Kidney epithelial cell (primary cell): Measurements from ENCODE around the gene BCR. TPM values are rescaled to one million over a fixed set of nuclear protein-coding genes. Genes with fewer than 3 reads are reported as not detected.

ENCODE experiments used
- DNase-seq: peaks from one replicate; pipeline ENCODE4 v3.0.0-alpha.2; 2010; ENCODE audit warnings: low read depth
- H3K27me3 ChIP-seq: 2 replicates; pipeline ENCODE4 v1.6.0; 2011; ENCODE audit warnings: low read length; ENCODE audit not compliant: control insufficient read depth, insufficient read depth
- H3K36me3 ChIP-seq: 2 replicates; pipeline ENCODE4 v1.5.1; 2011; ENCODE audit warnings: low read length; ENCODE audit not compliant: control insufficient read depth, insufficient read depth
- H3K4me3 ChIP-seq: 2 replicates; pipeline ENCODE4 v1.5.1; 2011; ENCODE audit warnings: low read depth, mild to moderate bottlenecking, control low read depth, low read length
- total RNA-seq: library from RNA; depleted of rRNA; stranded (reverse); fragments of >200 nt; gene quantifications from 2 replicates; pipeline ENCODE4 v1.2.3, GENCODE V29; 2015
- TF ChIP-seq, protein P1 (sequence below): IDR thresholded peaks from 2 replicates; pipeline ENCODE4 v1.5.1; 2011; ENCODE audit warnings: mild to moderate bottlenecking, moderate library complexity, low read length, control low read depth, inconsistent platforms; ENCODE audit not compliant: insufficient read depth, poor library complexity, severe bottlenecking

Gene BCR
- total RNA-seq, 1 donor from 2014 or later, result 42.5 TPM

DNA sequence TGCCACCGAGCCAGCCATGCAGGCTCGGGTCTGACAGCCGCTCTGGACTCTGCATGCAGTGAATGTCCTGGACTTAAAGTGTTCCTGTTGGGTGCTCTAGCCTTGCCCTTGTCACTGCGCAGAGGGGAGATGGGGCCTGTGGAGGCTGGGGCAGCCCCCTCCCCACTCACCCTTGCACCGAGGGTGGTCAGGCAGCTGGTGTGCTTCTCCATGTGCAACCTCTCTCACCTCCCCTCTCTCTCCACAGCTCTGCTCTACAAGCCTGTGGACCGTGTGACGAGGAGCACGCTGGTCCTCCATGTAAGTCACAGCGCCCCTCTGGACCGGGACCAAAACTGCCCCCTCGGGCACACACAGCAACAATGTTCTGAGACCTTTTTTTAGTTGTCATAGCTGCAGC lies 92.5 kb downstream of the BCR start:
- H3K4me3 ChIP-seq, result no peak overlapping the region
- peaks cover 7% of the 10 kb centered on the region for H3K36me3 ChIP-seq
- H3K27me3 ChIP-seq, result no peaks in the 10 kb centered on the region
- no peak for DNase-seq
- TF ChIP-seq, protein P1, sequence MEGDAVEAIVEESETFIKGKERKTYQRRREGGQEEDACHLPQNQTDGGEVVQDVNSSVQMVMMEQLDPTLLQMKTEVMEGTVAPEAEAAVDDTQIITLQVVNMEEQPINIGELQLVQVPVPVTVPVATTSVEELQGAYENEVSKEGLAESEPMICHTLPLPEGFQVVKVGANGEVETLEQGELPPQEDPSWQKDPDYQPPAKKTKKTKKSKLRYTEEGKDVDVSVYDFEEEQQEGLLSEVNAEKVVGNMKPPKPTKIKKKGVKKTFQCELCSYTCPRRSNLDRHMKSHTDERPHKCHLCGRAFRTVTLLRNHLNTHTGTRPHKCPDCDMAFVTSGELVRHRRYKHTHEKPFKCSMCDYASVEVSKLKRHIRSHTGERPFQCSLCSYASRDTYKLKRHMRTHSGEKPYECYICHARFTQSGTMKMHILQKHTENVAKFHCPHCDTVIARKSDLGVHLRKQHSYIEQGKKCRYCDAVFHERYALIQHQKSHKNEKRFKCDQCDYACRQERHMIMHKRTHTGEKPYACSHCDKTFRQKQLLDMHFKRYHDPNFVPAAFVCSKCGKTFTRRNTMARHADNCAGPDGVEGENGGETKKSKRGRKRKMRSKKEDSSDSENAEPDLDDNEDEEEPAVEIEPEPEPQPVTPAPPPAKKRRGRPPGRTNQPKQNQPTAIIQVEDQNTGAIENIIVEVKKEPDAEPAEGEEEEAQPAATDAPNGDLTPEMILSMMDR, result no peak

DNA sequence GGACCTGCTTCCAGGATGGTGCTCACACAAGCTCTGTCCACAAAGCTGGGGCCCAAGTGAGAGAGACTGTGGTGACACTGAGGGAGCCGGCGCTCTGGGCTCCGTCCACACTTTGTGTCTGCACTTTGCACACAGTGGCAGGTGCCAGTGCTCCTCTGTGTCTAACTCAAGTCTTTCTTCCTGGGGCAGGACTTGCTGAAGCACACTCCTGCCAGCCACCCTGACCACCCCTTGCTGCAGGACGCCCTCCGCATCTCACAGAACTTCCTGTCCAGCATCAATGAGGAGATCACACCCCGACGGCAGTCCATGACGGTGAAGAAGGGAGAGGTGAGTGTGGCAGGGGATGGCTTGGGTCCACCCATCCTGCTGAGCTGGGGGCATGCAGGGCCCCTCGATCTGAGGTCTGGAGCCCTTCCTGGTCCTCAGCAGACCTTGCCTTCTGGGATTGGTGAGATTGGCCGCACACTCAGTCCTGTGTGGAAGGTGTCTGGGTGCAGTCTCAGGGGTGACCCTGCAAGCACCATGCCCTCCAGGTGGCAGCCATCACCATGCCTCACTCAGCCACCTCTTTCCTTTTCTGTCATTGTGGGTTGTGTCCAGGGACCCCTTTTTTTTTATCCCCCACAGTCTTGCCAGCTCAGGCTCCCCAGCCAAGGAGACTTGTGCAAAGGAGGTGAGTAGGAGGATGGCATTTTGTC lies 93.3 kb downstream of the BCR start:
- peaks cover 7% of the 10 kb centered on the region for H3K36me3 ChIP-seq
- TF ChIP-seq, protein P1, result no peak

DNA sequence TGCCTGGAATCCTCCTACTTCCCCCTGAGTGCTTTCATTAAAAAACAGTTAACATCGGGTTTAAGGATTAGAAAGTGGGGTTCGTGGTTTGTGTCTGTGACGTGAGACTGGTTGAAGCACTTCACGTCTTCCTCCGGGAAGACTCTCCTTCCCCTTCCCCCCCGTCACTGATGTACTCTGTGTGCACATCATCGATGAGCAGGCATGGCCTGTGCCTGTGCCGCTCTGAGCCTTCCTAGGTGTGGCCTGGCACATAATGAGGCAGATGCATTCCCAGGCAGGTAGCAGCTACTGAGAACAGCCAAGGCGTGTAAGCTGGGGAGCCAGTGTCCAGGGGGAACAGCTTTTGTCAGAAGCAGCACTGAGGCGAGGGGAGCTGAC lies 93.8 kb downstream of the BCR start:
- TF ChIP-seq, protein P1, result no peak
- H3K36me3 ChIP-seq, result peaks cover 7% of the 10 kb centered on the region
- H3K27me3 ChIP-seq, result no peaks in the 10 kb centered on the region
- no peak for DNase-seq
- H3K4me3 ChIP-seq, result no peak overlapping the region

More for the DNA sequence above, 93.3 kb downstream of the BCR start:
- Histone ChIP-seq H3K27me3 (no peaks in the 10 kb centered on the region), H3K4me3 (no peak overlapping the region)
- DNase-seq, result no peak

DNA sequence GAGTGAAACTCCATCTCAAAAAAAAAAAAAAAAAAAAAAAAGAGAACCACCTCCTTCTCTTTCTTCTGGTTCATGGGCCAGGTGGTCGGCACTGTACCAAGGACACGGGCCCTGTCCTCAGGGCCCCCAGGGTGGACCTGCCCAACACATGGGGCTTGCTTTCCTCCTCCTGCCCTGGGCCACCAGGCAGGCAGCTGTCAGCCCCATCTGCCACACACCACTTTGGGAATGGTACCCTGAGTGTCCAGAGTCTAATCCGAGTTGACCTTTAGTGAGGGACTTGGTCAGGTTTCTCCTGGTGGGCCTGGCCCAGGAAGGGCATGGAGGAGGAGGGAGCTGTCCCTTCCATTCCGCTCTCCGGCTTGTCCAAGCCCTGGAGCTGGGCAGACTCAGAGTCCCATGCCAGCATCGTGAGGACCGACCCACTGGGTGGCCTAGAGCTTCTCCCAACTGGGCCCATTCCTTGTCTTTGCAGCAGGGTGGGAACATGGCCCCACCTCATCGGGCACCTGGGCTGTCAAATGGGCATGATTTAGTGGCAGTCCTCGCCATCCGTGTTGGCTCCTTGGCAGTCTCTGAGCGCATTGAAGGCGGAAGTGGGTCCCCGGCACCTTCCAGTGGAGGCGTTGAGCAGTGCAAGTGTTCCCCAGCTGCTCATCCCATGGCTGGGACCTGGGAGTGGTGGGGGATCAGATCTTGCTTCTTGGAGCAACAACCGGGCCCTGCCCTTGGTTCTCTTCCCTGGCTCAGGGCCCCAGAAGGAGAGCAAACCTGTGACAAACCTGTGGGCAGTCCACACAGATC lies 94.8 kb downstream of the BCR start:
- TF ChIP-seq, protein P1, result no peak

DNA sequence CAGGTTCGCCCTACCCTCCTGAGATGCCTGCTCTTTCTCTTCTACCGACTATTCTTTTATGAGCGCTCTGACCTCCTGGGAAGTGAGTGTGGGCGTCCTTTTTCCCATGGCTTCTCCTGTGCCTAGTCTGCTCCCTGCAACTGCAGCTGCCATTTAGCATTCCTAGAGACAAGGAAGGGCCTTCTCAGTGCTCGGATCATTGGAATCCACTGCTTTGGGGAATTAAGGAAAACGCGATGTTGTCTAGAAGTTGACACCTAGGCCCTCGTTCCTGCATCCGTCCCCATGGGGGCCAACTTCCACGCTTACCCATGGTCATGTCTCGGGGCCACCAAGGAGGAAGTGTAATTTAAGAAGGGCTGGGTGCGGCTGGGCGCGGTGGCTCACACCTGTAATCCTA lies 95.4 kb downstream of the BCR start:
- Histone ChIP-seq H3K36me3 (peaks cover 8% of the 10 kb centered on the region), H3K27me3 (no peaks in the 10 kb centered on the region), H3K4me3 (no peak overlapping the region)
- TF ChIP-seq, protein P1, result no peak
- DNase-seq, result no peak

More for the DNA sequence above, 94.8 kb downstream of the BCR start:
- Histone ChIP-seq H3K27me3 (no peaks in the 10 kb centered on the region), H3K4me3 (no peak overlapping the region), H3K36me3 (peaks cover 7% of the 10 kb centered on the region)
- no peak for DNase-seq
